ENCODE measurements around the gene SLC2A2.

- no peak for TF ChIP-seq CTCF (IDR thresholded peaks at IDR 0.05)
- TF ChIP-seq POLR2A (IDR thresholded peaks at IDR 0.05) = no peak
Observed at GRCh38 chr3:170999737-171000242, 26.7 kb downstream of the SLC2A2 start.
